ENCODE results near the gene STRN.

DNA sequence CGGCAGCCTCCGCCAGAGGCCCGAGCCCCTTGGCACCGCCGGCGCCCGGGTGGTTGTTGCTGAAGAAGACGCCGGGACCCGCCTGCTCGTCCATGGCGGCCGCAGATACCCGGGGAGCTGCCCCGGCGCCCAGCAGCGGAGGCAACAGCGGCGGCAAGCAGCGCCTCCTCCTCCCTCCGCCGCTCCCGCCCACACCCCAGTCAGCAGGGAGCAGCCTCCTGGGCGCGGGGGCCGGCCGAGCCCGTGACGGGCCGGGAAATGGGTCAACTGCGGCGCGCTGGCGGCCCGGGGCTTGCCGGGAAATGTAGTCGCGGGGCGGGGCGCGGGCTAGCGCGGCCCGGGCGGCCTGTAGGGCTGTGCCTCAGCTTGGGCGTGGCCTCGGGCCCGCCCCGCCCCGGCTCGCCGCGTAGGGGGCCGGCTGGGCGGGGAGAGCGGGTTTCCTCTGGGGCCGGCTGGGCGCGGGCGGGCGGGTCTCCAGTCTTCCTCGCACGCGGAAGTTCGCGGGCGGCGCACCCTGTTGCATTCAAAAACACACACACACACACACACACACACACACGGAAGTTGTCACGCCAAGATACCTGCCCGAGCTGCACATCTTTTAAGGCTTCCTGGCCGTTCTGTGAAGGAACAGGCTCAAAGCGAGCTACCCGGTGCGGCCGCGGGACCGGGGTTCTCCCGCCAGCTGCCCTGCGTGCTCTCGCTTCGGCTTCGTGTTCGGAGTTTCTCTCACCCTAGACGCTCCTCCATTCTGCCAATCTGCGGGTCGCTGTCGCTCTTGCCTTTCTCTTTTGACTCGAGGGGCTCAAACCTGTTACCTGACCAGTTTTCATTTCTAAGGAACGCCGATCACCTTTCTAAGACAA, at the start of gene STRN:
- no peak for TF ChIP-seq CTCF (IDR thresholded peaks at IDR 0.05; ENCODE audit: insufficient read depth, low read length)
- TF ChIP-seq SPI1 (IDR thresholded peaks at IDR 0.05; ENCODE audit: borderline replicate concordance, low read depth) = peak; percentile 6; the same call in 1 of the 2 replicates

All from HL-60 (cell line).